Limb (tissue), 2 donors: ENCODE data around the gene GRAMD4.

Source experiments
- DNase-seq, 2 donors: peaks; one replicate each; pipeline ENCODE4 v3.0.0-alpha.2; 2016; ENCODE audit errors: extremely low spot score in 2 of 2

GRAMD4 gene, protein sequence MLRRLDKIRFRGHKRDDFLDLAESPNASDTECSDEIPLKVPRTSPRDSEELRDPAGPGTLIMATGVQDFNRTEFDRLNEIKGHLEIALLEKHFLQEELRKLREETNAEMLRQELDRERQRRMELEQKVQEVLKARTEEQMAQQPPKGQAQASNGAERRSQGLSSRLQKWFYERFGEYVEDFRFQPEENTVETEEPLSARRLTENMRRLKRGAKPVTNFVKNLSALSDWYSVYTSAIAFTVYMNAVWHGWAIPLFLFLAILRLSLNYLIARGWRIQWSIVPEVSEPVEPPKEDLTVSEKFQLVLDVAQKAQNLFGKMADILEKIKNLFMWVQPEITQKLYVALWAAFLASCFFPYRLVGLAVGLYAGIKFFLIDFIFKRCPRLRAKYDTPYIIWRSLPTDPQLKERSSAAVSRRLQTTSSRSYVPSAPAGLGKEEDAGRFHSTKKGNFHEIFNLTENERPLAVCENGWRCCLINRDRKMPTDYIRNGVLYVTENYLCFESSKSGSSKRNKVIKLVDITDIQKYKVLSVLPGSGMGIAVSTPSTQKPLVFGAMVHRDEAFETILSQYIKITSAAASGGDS

DNA sequence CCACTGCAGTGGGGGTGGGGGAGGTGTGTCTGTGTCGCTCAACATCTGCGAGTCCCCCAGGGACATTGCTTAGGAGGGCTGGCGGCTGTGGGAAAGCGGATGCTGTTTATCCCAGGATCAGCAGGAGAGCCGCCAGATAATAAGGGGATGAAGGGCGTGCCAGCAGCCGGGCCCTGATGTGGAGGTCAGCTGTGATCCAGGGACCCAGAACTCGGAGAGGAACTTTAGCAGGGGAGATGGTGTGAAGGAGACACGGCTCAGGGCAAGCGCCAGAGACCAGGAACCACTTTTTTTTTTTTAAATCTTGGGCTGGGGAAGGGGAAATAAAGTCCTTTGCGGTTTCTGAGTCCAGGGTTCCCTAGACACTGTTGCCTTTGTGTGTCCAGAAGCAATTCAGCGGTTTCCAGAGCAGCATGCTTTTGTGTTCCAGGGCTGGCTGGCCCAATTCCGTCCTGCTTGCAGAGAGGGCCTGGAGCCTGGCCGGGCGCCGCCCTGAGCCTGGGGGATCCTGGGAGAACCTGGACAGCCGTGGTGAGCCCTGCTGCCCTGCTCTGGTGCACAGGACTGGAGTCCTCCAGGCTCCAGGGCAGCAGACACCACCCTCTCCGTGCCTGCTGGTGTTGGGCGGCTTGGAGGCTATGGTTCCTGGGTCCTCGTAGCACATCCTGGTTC, at the start of gene GRAMD4:
TSS of gene GRAMD4 (plus strand) at position 557 of the 672 bp plus-strand sequence. CDS start 6,414 bp downstream, outside the sequence.
- DNase-seq: peak; percentile 21 to 63

DNA sequence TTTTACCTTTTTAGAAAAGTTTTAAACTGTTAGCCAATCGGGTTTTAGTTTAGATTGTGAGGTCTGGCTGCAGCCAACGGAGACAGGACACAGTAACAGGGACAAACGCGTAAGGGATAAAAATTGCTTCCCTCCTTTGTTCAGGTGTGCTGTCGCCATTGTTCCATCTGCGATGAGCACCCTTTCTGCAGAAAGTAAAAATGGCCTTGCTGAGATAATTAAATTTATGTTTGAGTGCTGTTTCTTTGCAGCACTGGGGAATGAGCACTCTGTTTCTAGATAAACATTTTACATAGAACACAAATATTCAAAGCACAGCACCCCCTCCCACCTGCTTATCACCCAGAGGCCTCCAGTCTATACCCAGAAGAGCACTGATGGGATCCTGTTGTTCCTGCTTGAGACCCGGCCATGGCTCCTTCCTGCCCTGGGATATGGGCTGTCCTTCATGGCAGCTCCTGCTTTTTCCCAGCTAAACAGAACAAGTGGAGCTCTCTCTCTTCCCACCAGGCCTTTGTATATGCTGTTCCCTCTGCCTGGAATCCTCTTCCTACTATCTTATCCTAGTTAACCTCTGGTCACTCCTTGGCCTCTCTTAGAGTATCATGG, 48.4 kb upstream of the GRAMD4 start:
- no peak for DNase-seq

DNA sequence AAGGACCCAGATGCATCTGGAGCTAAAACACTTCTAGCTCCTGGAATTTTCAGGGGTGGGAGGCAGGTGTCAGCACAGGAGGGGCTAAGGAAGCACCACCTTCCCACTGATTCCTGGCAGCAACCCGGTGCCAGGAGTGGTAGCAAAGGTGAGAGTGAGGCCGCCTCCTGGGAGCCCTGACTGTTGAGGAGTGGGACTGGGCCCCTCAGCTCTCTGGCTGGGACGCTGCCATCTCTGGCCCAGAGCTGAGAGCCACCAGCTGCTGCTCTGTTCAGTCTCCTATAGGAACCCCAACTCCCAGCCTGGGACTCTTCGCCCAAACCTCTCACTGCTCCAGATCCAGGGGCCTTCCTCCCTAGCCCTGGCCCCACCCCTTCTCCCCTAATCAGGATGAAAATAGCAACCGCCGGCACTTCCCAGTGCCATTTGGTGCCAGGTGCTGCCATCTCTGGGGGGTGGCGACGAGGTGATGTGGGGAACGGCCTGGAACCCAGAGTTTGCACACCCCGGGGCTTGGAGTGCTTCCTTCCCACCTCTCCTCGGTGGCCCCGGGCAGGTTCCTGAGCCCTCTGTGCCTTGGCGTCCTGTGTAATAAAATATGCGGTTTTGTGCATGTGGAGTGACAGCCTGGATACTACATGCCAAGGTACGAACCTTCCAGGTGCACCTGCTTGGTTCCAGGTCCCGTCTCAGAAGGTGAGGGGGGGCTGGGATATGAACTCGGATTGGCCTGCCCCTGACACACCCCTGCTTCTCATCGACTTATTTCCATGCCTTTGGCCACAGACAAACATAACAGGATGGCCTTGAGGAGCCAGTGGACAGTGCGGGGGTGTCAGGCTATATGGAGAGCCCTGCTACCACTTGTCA, 47.0 kb upstream of the GRAMD4 start:
- no peak for DNase-seq

DNA sequence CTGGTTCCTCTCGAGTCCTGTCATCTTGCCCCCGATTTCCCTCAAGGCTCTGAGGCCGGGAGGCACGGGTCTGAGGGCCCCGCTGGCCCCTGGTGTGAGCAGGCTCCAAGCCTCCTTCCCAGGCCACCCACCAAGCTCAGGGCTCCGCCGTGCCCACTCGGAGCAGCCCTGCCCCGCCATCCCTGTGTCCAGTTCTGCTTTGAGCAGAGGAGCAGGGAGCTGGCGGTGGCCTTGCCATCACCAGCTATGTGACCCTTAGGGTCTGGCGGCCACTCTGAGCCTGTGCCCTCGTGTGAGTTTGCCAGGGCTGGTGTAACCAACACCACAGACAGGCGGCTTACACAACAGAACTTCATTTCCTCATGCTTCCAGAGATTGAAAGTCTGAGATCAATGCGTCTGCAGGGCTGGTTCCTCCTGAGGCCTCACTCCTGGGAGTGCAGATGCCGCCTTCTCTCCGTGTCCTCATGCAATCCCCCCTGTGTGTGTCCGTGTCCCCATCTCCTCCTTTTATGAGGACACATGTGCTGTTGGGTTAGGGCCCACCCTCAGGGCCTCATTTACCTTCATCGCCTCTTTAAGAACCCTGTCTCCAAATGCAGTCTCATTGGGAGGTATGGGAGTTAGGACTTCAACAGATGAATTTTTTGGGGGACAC, 46.3 kb upstream of the GRAMD4 start:
- DNase-seq: no peak

DNA sequence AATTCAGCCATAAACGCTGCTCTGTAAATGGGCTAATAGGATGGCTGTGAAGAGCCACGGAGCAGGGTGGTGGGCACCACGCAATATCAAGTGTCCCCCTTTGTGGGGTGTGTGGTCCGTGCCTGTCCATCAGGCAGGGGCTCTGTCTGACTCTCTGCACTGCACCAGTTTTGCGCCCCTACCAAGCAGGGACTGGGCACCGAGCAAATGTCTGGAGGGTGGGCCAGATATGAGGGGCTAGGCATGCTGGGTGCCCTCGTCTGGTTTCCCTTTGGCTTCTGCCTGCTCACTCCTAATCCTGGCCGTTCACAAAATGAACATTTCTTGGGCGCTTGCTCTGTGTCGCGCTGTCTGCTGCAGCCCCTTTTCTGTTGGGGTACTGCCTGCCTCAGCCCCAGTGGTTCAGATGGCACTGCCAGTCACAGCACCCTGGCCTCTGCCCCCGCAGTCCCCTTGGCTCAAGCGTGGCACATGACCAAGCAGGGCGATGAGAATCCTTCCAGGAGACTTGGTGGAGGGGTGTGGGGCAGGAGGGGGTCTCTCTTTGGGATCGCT, 45.7 kb upstream of the GRAMD4 start:
- DNase-seq: no peak

DNA sequence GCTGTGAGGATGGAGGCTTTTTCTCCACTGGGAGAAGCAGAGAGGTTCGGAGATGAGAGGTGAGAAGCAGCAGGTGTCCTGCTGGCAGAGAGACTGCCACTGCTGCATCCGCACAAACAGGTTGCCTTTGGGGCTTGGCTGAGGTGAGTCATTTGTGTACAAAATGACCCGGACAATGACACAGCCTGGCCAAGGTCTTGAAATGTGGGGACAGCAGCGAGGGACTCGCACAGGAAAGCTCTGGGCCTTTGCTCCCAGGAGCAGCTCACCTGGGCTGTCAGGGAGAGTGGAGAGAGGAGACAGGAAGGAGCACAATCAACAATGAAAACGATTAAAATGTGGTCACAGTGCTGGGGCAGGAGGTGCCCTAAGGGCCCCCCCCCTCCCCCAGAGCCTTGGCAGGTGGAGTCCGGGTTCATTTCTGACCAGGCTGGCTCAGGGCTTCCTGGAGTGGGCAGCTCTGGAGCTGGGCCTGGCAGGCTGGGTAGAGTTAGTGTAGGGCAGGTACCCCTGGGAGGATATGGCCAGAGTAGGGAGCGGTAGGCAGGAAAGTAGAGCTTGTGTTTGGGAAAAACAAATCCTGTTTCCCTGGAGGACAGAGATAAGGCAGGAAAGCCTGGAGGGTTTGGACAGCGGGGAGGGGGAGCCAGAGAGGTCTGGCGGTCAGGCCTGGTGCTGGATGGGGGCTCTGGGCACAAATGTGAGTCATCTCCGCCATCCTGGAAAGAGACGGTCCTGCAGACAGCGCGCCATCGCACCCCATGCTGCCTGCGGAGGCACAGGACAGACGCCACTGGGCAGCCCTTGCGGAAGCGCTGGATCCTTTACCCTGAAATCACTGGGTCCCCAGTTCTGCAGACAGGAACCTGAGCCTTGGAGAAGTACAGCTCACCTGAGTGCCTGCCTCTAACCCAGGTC, 44.9 kb upstream of the GRAMD4 start:
- no peak for DNase-seq

DNA sequence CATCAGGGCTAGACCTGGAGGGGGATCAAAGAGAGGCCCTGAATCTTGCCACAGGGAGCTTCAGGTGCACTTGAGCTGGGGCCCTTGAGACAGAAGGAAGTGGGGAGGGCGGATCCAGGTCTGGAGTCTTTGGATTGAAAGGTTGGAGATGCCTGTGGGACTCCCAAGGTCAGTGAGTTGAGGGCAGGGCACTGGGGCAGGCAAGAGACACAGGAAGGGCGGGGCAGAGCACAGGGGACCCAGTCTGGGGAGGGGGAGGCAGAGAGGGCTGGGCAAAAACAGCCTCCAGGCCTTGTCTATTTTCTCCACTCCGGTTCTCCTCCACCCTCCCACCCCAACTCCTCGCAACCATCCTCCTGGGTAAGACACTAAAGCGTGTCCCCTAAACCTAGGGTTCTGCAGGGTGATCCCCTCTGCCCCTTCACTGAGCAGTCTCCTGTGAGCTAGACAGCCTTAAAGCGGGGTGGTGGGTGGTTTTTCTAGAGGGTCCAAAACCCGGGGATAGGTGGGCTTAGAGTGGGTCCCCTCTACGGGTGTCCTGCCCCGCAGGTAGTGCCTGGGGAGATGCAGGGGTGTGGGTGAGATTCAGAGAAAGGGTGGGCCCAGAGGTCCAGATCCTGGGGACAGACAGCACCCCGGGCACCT, 44.2 kb upstream of the GRAMD4 start:
- peak in 1 of 2 donors; percentile 45 for DNase-seq

DNA sequence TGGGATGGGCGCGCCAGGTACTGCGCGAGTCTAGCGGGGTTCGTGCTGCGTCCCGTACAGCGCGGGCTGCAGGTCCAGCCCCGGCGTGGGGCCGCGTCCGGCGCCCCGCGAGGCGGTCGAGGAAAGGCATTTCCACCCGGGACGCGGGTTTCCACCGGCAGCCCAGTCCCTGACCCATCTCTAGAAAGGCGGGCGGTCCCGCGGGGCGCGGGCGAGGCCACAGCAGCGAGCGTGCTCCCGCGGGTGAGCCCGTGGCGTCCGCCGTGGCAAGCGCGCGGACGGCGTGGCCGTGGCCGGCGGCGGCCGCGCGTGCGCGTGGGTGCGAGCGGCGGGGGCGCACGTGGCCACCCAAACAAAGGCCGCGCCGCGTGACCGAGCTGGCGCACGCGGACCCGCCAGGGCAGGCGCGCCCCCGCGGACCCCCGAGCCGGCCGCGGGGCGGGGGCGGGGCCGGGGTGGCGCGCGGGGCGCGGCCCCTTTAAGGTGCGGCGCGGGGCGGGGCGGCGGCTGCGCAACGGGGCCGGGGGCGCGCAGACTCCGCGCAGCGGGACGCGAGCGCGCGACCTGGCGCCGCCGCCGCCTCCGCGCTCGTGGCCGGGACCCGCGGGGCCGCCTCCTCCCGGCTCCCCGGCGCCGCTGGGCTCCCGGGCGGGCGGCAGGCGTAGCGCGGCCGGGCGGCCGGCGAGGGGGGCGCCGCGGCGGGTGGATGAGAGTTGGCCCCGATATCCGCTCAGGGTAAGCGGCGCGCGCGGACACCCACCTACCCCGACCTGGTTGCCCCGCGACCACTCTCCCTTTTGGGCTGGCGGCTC, 43.4 kb upstream of the GRAMD4 start:
- DNase-seq: peak; percentile 55 to 79

DNA sequence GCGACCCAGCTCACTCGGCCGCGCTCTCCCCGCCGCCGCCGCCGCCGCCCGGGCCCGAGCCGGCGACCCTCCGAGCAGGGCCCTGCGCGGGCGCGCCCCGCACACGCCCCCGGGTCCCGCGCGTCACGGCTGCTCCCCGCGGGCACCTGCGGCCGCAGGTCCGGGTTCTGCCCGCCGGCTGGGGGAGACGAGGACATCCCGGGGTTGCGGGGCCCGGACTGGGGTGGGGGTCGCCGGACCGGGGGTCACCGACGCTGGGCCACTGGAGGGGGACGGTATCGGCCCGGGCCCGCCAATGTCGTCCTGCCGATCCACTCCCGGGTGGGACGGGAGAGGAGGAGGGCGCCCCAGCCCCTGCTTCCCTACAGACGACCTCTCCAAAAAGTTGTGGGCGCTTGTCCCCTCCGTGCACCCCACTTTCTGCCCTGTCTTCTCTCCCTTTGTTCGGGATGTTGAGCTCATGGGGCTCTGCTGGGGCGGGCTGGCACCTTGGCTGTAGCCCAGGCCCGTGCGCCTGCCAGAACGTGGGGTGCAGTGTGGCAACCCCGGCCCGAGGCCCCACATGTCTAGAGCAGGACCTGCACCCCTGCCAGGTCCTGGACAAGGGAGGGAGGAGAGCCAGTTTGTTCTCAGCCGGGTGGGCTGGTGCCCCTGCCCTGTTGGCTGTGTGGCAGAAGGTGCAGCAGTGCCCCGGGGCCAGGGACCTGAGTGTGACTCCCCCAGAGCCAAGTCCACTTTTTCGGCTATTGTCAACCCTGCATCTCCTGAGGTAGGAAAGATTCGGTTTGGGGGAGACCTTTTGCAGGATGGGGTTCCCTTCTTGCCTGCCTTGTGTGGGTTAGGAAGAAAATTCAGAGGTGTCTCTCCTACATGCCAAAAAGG, 42.6 kb upstream of the GRAMD4 start:
- peak in 1 of 2 donors; percentile 57 for DNase-seq

DNA sequence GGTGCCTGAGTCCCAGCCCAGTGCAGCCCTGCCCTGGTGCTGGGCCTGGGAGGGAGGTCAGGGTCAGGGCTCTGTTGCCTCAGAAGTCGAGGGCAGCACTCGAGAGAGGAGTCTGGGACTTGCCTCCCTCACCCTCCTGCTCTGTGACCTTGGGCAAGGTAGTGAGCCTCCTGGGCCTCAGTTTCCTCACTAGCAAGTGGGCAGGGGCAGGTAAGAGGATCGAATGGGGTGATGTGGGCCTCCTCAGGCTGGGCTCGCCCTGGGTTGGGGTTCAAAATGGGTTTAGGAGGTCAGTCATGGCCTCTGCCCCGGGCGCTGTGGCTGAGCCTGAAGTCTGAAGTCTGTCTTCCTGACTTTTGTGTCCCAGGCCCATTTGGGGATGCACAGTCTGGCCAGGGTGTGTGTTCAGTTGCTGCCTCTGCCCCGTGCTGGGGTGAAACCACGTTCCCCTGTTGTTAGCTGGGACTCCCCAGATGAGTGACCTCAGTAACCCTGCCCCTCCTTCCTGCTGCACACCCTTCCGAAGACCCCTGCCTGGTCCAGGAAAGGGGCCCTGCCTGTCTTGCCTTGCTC, 41.8 kb upstream of the GRAMD4 start:
- peak in 1 of 2 donors; percentile 35 for DNase-seq

DNA sequence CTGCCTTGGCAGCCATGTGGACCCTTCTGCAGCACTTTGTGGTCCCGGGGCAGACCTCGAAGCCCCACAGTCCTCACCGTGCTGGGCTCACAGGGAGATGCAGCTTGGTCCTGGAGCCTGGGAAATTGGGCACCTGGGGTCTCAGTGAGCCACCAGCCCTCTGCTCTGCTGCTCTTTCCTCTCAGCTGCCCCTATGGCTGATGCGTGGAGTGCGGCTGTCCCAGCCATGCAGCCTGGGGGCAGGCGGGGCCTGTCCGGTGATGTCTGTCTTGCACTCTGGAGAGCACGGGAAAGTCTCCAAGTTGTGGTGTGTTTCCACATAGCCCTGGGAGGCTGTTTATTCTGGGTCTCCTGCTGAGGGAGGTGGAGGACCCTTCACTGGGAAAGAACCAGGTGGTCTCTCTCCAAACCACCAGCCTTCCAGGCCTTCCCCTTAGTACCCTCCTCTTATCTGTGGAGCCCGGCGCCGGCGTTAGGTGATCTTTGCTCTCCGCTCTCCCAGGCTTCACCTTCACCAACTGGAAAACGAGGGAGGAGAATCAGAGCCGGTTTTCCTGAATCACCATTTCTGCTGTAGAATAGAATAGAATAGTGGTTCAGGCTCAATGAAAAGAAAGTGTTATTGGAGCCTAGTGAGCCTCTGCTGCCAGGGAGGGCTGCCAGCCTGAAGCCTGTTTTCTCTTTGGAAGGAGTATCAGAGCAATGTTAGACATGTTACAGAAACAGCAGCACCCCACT, 41.2 kb upstream of the GRAMD4 start:
- no peak for DNase-seq

DNA sequence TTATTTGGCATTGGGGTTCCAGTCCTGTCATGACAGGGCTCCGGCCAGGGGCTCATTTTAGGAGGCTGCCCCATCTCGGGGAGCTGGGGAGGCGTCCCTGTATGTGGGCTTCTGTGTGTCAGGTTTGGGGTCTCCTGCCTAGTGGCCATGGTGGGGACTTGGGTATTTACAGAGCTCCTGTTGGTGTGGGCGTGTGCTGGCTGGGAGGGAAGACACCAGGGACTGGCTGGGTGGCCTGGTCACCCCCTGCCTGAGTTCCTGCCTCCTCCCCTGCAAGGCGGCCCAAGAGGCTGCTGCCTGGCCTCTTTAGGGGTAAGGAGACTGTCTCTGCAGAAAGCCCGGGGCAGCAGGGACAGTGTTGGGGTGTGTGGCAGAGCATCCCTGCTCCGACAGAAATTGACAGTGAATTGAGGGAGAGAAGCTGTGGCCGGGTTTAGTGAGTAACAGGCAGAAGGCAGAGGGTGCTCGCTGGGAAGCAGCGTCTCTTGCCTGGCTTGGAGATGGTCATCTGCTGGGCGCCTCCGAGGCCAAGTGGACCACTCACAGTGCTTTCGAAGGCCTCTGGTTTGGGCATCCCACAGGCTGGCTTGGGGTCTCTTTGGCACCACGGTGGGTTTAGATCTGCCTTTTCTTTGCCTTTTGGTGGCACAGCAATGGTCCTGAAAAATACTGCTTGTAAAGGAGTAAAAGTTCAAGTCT, 40.3 kb upstream of the GRAMD4 start:
- no peak for DNase-seq

DNA sequence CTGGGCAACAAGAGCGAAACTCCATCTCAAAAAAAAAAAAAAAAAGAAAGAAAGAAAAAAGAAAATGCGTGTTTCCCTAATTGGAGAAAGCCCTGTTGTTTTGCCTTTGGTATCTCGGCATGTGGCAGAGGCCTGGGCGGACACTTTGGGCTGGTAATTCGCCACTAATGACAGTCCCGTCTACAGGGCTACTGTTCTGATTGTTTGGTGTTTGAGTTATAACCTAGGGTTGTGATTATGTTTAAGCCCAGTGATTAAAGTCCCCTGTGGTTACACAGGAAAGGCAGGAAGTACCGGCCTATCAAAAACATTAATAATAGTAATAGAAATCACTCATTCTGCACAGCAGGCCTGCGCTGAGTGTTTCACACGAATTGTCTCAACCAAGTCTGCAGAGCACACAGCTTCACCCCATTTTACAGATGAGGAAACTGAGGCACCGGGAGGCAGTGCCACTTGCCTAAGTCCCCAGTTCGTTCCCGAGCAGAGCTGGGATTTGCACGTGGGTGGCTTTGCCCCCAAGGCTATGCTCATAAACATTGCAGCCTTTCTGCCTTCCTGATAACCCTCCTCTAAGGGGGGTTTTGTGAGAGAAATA, 39.1 kb upstream of the GRAMD4 start:
- DNase-seq: no peak

DNA sequence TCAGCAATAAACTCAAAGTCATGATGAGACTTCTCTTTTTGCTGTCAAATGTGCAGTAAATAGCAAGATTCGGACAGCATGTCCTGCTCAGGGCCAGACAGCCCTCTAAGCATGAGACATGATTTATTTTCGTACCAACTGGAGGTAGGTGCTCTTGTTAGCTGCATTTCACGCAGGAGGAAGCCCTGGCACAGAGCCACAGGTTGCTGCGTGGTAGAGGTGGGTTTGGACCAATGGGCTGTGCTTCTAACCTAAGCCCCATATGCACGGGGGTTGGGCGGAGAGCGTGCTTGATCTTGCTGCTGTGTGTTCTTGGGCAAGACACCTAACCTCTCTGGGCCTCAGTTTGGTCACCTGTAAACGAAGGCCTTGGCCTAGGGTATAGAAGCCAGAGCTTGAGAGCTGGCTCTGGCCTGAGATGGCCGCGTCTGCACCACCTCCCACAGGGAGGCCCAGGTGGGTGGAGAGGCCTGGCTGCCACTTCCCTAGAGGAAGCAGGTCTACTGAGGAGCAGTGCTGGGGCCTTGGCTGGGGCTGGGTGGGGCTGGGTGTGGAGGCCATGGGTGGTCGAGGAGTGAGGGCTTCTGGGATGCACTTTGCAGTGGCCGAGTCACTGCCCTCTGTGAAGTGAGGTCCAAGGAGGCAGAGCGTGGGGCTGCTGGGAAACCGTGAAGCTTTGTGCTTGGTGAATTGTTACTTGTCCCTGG, 38.5 kb upstream of the GRAMD4 start:
- no peak for DNase-seq
